H9 (cell line): ENCODE data around the gene DUOX1. TPM values are rescaled to one million over a fixed set of nuclear protein-coding genes. Genes with fewer than 3 reads are reported as not detected.

ENCODE experiments used
- DNase-seq: peaks from one replicate; pipeline ENCODE4 v3.0.0-alpha.2; 2017
- H2AFZ ChIP-seq: one replicate; pipeline ENCODE4 v1.6.1; 2013; ENCODE audit warnings: mild to moderate bottlenecking, low read length, control low read depth, moderate library complexity
- H2AK5ac ChIP-seq: 2 replicates; pipeline ENCODE4 v1.6.1; 2013; ENCODE audit warnings: low read length, control low read depth, mixed read lengths; ENCODE audit not compliant: insufficient read length
- H2BK120ac ChIP-seq: one replicate; pipeline ENCODE4 v1.6.1; 2013; ENCODE audit warnings: low read depth, mild to moderate bottlenecking, low read length, control low read depth, inconsistent platforms; ENCODE audit not compliant: poor library complexity, severe bottlenecking
- H2BK12ac ChIP-seq: 2 replicates; pipeline ENCODE4 v1.6.1; 2013; ENCODE audit warnings: low read length, control low read depth, mixed read lengths, low read depth; ENCODE audit not compliant: insufficient read length
- H2BK15ac ChIP-seq: 2 replicates; pipeline ENCODE4 v1.6.1; 2013; ENCODE audit warnings: low read depth, low read length, control low read depth
- H2BK20ac ChIP-seq: one replicate; pipeline ENCODE4 v1.6.1; 2013; ENCODE audit warnings: low read depth, mild to moderate bottlenecking, low read length, control low read depth, inconsistent platforms; ENCODE audit not compliant: poor library complexity, severe bottlenecking
- H2BK5ac ChIP-seq: 2 replicates; pipeline ENCODE4 v1.6.1; 2013; ENCODE audit warnings: low read length, control low read depth, mixed read lengths; ENCODE audit not compliant: insufficient read length
- H3K14ac ChIP-seq: 2 replicates; pipeline ENCODE4 v1.6.1; 2013; ENCODE audit warnings: low read length, control low read depth; ENCODE audit not compliant: insufficient read depth
- H3K18ac ChIP-seq: 2 replicates; pipeline ENCODE4 v1.6.1; 2013; ENCODE audit warnings: low read depth, mild to moderate bottlenecking, mixed read lengths, low read length, control low read depth; ENCODE audit not compliant: insufficient read length
- H3K23ac ChIP-seq: 2 replicates; pipeline ENCODE4 v1.6.1; 2013; ENCODE audit warnings: low read length, control low read depth, mixed read lengths, low read depth; ENCODE audit not compliant: insufficient read length
- H3K23me2 ChIP-seq: 2 replicates; pipeline ENCODE4 v1.6.1; 2013; ENCODE audit warnings: low read depth, mild to moderate bottlenecking, mixed read lengths, low read length, control low read depth; ENCODE audit not compliant: insufficient read length, poor library complexity, severe bottlenecking
- H3K27ac ChIP-seq: 2 replicates; pipeline ENCODE4 v1.5.1; 2013; ENCODE audit warnings: low read length, control low read depth, mixed read lengths, low read depth; ENCODE audit not compliant: insufficient read length
- H3K27me3 ChIP-seq: 2 replicates; pipeline ENCODE4 v1.6.1; 2013; ENCODE audit warnings: low read length, control low read depth, inconsistent platforms; ENCODE audit not compliant: insufficient read depth
- H3K4ac ChIP-seq: 2 replicates; pipeline ENCODE4 v1.6.1; 2013; ENCODE audit warnings: low read depth, mild to moderate bottlenecking, control low read depth, inconsistent platforms, low read length, moderate library complexity
- H3K4me1 ChIP-seq: 2 replicates; pipeline ENCODE4 v1.6.1; 2013; ENCODE audit warnings: low read length, control low read depth, inconsistent platforms; ENCODE audit not compliant: insufficient read depth
- H3K4me2 ChIP-seq: 2 replicates; pipeline ENCODE4 v1.6.1; 2013; ENCODE audit warnings: low read length, control low read depth, mixed read lengths; ENCODE audit not compliant: insufficient read length, insufficient read depth
- H3K56ac ChIP-seq: 2 replicates; pipeline ENCODE4 v1.6.1; 2013; ENCODE audit warnings: low read depth, mild to moderate bottlenecking, mixed read lengths, low read length, control low read depth; ENCODE audit not compliant: insufficient read length
- H3K79me1 ChIP-seq: 2 replicates; pipeline ENCODE4 v1.6.1; 2013; ENCODE audit warnings: low read depth, mild to moderate bottlenecking, moderate library complexity, low read length, control low read depth, inconsistent platforms; ENCODE audit not compliant: insufficient read depth, poor library complexity, severe bottlenecking
- H3K79me2 ChIP-seq: 2 replicates; pipeline ENCODE4 v1.6.1; 2013; ENCODE audit warnings: low read length, control low read depth, inconsistent platforms; ENCODE audit not compliant: insufficient read depth
- H3K9ac ChIP-seq: 2 replicates; pipeline ENCODE4 v1.6.1; 2013; ENCODE audit warnings: low read length, control low read depth, mixed read lengths; ENCODE audit not compliant: insufficient read length; ENCODE audit errors: extremely low read depth
- H3K9me3 ChIP-seq: one replicate; pipeline ENCODE4 v1.6.1; 2013; ENCODE audit warnings: low read depth, low read length, inconsistent platforms; ENCODE audit not compliant: control insufficient read depth
- H3T11ph ChIP-seq: one replicate; pipeline ENCODE4 v1.6.1; 2013; ENCODE audit warnings: mild to moderate bottlenecking, low read length, control low read depth, inconsistent platforms
- H4K20me1 ChIP-seq: one replicate; pipeline ENCODE4 v1.6.1; 2013; ENCODE audit not compliant: control insufficient read depth, insufficient read length, insufficient read depth
- H4K5ac ChIP-seq: 2 replicates; pipeline ENCODE4 v1.6.1; 2013; ENCODE audit warnings: low read depth, mild to moderate bottlenecking, mixed read lengths, low read length, control low read depth; ENCODE audit not compliant: insufficient read length
- H4K8ac ChIP-seq: replicated peaks from 2 replicates; pipeline ENCODE4 v1.6.1; 2013; ENCODE audit warnings: low read length, control low read depth, mixed read lengths, low read depth; ENCODE audit not compliant: insufficient read length
- H4K91ac ChIP-seq: 2 replicates; pipeline ENCODE4 v1.6.1; 2013; ENCODE audit warnings: low read depth, mild to moderate bottlenecking, moderate library complexity, mixed read lengths, low read length, control low read depth; ENCODE audit not compliant: insufficient read length
- H3K27ac Mint-ChIP-seq, 3 experiments: 2 replicates in 2 of 3; 3 replicates in 1 of 3; pipeline ENCODE4 v1.8.0; 2020 to 2021; ENCODE audit warnings: mixed read lengths in 3 of 3, mild to moderate bottlenecking in 1 of 3, moderate library complexity in 1 of 3
- H3K27me3 Mint-ChIP-seq: 2 replicates; pipeline ENCODE4 v1.8.0; 2021; ENCODE audit warnings: low read depth, mild to moderate bottlenecking, moderate library complexity, mixed read lengths
- H3K36me3 Mint-ChIP-seq, 3 experiments: 2 replicates in 2 of 3; 3 replicates in 1 of 3; pipeline ENCODE4 v1.8.0; 2020 to 2021; ENCODE audit warnings: low read depth in 3 of 3, mixed read lengths in 3 of 3; ENCODE audit not compliant: insufficient read depth in 1 of 3
- H3K4me1 Mint-ChIP-seq, 2 experiments: 2 replicates each; pipeline ENCODE4 v1.8.0; 2020; ENCODE audit warnings: mixed read lengths in 2 of 2
- H3K4me3 Mint-ChIP-seq, 2 experiments: 2 replicates in 1 of 2; 3 replicates in 1 of 2; pipeline ENCODE4 v1.8.0; 2020 to 2021; ENCODE audit warnings: mild to moderate bottlenecking in 2 of 2, mixed read lengths in 2 of 2, moderate library complexity in 1 of 2
- H3K9me3 Mint-ChIP-seq, 2 experiments: 2 replicates in 1 of 2; 3 replicates in 1 of 2; pipeline ENCODE4 v1.8.0; 2020; ENCODE audit warnings: mild to moderate bottlenecking in 2 of 2, mixed read lengths in 2 of 2, moderate library complexity in 1 of 2
- WGBS: extraction: QIAGEN DNeasy Blood & Tissue Kit; methylation state at CpG from one replicate; pipeline ENCODE4 v1.1.7; 2013; ENCODE audit warnings: missing lambda C conversion rate, low lambda C conversion rate, mixed read lengths; ENCODE audit not compliant: insufficient read length; ENCODE audit errors: extremely low coverage; 5-methylcytosine and 5-hydroxymethylcytosine counted together
- total RNA-seq: library from RNA; stranded (reverse); gene quantifications from 2 replicates; pipeline ENCODE4 v1.2.1, GENCODE V29; 2021
- TF ChIP-seq, protein P1 (sequence below): fragments of 200-600 bp; sonication (generic); conservative IDR thresholded peaks from 3 replicates; pipeline ENCODE4 v1.8.0; 2021; ENCODE audit warnings: antibody characterized with exemption, mild to moderate bottlenecking

DUOX1 gene
- total RNA-seq, 1 experiment from 2014 or later = 2.6 TPM

DNA sequence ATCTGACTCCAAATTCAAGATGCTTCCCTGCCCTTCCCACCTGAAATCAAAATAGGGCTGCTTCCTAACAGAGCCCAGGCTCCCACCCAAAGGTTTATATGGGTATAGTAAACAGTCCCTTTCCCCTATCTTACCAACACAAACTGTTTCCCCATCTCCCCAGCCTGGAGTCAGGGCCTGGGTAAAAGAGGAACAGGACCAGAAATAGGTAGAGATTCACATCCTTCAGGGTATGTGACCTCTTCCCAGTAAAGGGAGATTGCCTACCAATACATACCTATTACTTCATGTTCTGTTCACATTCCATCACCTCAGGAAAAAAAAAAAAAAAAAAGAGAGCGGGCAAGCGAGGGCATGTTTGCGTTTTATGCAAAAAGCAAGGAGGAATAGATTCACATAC, 67.7 kb downstream of the DUOX1 start:
- no peak overlapping the region for H3K14ac ChIP-seq
- no peak overlapping the region for H2BK120ac ChIP-seq
- Mint-ChIP-seq H3K36me3 (no peaks in the 10 kb centered on the region; a peak in 1 of 7 replicates), H3K27me3 (no peaks in the 10 kb centered on the region; the same call in none of the 2 replicates), H3K9me3 (peaks cover 0 to 6% of the 10 kb centered on the region in 2 experiments; a peak in 3 of 5 replicates), H3K4me1 (peaks cover 8 to 13% of the 10 kb centered on the region in 2 experiments; a peak in 3 of 4 replicates), H3K4me3 (peak overlapping the region in 1 of 2 experiments; percentile 73; a peak in 3 of 5 replicates), H3K27ac (no peak overlapping the region)
- no peak overlapping the region for H2BK5ac ChIP-seq
- no peaks in the 10 kb centered on the region for H3K79me1 ChIP-seq
- no CpG with 5 or more reads among the region's 3 CpGs for WGBS
- H3K4ac ChIP-seq = no peak overlapping the region
- no peak overlapping the region for H2BK12ac ChIP-seq
- H3K27ac ChIP-seq = no peak overlapping the region
- no peak overlapping the region for H2BK15ac ChIP-seq
- H4K20me1 ChIP-seq = no peaks in the 10 kb centered on the region
- TF ChIP-seq, protein P1, sequence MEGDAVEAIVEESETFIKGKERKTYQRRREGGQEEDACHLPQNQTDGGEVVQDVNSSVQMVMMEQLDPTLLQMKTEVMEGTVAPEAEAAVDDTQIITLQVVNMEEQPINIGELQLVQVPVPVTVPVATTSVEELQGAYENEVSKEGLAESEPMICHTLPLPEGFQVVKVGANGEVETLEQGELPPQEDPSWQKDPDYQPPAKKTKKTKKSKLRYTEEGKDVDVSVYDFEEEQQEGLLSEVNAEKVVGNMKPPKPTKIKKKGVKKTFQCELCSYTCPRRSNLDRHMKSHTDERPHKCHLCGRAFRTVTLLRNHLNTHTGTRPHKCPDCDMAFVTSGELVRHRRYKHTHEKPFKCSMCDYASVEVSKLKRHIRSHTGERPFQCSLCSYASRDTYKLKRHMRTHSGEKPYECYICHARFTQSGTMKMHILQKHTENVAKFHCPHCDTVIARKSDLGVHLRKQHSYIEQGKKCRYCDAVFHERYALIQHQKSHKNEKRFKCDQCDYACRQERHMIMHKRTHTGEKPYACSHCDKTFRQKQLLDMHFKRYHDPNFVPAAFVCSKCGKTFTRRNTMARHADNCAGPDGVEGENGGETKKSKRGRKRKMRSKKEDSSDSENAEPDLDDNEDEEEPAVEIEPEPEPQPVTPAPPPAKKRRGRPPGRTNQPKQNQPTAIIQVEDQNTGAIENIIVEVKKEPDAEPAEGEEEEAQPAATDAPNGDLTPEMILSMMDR = no peak
- H3K9ac ChIP-seq = no peak overlapping the region
- H3K23ac ChIP-seq = no peak overlapping the region
- H2AK5ac ChIP-seq = no peak overlapping the region
- H4K5ac ChIP-seq = no peak overlapping the region
- no peak for DNase-seq
- H3K9me3 ChIP-seq = no peaks in the 10 kb centered on the region
- H3K4me2 ChIP-seq = peak overlapping the region; percentile 14
- H3T11ph ChIP-seq = no peak overlapping the region
- H2AFZ ChIP-seq = no peak overlapping the region
- H3K56ac ChIP-seq = no peak overlapping the region
- no peak overlapping the region for H3K18ac ChIP-seq
- H3K4me1 ChIP-seq = no peaks in the 10 kb centered on the region; the same call in 1 of the 2 replicates
- no peaks in the 10 kb centered on the region for H3K27me3 ChIP-seq
- H2BK20ac ChIP-seq = no peak overlapping the region
- peaks cover 14% of the 10 kb centered on the region for H3K23me2 ChIP-seq
- H3K79me2 ChIP-seq = no peaks in the 10 kb centered on the region
- no peak overlapping the region for H4K8ac ChIP-seq
- H4K91ac ChIP-seq = no peak overlapping the region
